Measurements from ENCODE around the gene MYL11.

The MYL11 gene

GRCh38 chr16:30417529-30418349 lies 43.1 kb downstream of the MYL11 start:
- CTCF ChIA-PET, result interaction anchor here (0.7 to 1.4 kb wide), 5 partner anchors 8 to 198 kb away, joined by 3 to 14 read pairs (median 4); partner anchors contain the start of genes DCTPP1 and ZNF771
- Mint-ChIP-seq H3K4me3 (peak overlapping the region; percentile 59), H3K27ac (peak overlapping the region; percentile 86), H3K36me3 (peaks cover 26% of the 10 kb centered on the region), H3K9me3 (no peaks in the 10 kb centered on the region), H3K4me1 (peaks cover 35% of the 10 kb centered on the region), H3K27me3 (no peaks in the 10 kb centered on the region)
- peak; percentile 92 for DNase-seq

GRCh38 chr16:30418350-30419181 lies 44.0 kb downstream of the MYL11 start:
- no peak for DNase-seq
- H3K9me3 Mint-ChIP-seq, result no peaks in the 10 kb centered on the region
- peak overlapping the region; percentile 86 for H3K27ac Mint-ChIP-seq
- no peaks in the 10 kb centered on the region for H3K27me3 Mint-ChIP-seq
- CTCF ChIA-PET, result interaction anchor here (0.7 to 2.2 kb wide), 6 partner anchors 9 to 197 kb away, joined by 3 to 14 read pairs (median 6); partner anchors contain the start of genes DCTPP1 and ZNF771
- peak overlapping the region; percentile 59 for H3K4me3 Mint-ChIP-seq
- H3K4me1 Mint-ChIP-seq, result peaks cover 35% of the 10 kb centered on the region
- peaks cover 27% of the 10 kb centered on the region for H3K36me3 Mint-ChIP-seq

DNA sequence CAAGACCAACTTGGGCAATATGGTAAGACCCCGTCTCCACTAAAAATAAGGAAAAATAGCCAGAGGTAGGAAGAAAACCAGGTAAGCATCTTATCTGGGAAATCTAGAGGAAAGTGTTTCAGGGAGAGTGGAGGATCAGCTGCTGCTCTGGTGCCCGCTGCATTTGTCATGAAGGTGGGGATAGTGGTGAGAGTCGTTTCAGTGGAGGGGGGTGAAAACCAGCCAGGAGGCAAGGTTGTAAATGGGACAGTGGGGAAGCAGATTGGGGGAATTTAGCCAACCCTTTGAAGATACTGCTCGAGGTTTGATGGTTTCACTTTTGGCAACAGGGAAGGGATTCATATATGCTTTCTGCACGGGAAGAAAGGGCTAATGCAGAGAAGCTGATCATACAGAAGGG lies 46.4 kb downstream of the MYL11 start:
- Mint-ChIP-seq H3K27ac (peak overlapping the region; percentile 6), H3K36me3 (peaks cover 32% of the 10 kb centered on the region), H3K4me1 (peaks cover 34% of the 10 kb centered on the region), H3K4me3 (no peak overlapping the region), H3K9me3 (no peaks in the 10 kb centered on the region), H3K27me3 (no peaks in the 10 kb centered on the region)
- DNase-seq, result no peak
- CTCF ChIA-PET, result interaction anchor here (0.8 to 1.5 kb wide), 3 partner anchors 9 to 151 kb away, joined by 3 to 5 read pairs (median 4); partner anchors contain the start of gene DCTPP1

All from activated naive CD4-positive, alpha-beta T cell treated with anti-CD3 and anti-CD28 coated beads, Interleukin-2, amount 10 ng/mL, durations not matched to agents 7 days and 5 days (primary cell).